Upper lobe of right lung (tissue), 1 donor: ENCODE measurements around the gene THAP9. TPM values are rescaled to one million over a fixed set of nuclear protein-coding genes. Genes with fewer than 3 reads are reported as not detected.

Experiments
- ATAC-seq: fragments of 200-7000 bp; cut with Tn5 transposase; one replicate; pipeline ENCODE4 v1.9.1; 2020; ENCODE audit warnings: mild to moderate bottlenecking, moderate library complexity
- DNase-seq: peaks from one replicate; pipeline ENCODE4 v3.0.0-alpha.2; 2020
- H3K27ac ChIP-seq: fragments of 200-600 bp; one replicate; pipeline ENCODE4 v1.8.0; 2022
- H3K27me3 ChIP-seq: fragments of 200-600 bp; one replicate; pipeline ENCODE4 v1.8.0; 2022; ENCODE audit warnings: mild to moderate bottlenecking
- H3K36me3 ChIP-seq: fragments of 200-600 bp; one replicate; pipeline ENCODE4 v1.8.0; 2022
- H3K4me1 ChIP-seq: fragments of 200-600 bp; one replicate; pipeline ENCODE4 v1.8.0; 2022
- H3K4me3 ChIP-seq: fragments of 200-600 bp; one replicate; pipeline ENCODE4 v1.8.0; 2022; ENCODE audit warnings: mild to moderate bottlenecking
- H3K9me3 ChIP-seq: fragments of 200-600 bp; one replicate; pipeline ENCODE4 v1.8.0; 2022
- CTCF ChIP-seq: fragments of 200-600 bp; IDR thresholded peaks from one replicate; pipeline ENCODE4 v1.8.0; 2022; ENCODE audit warnings: antibody characterized with exemption
- intact Hi-C: fragments of 100-400 bp; cut with DNase I; formaldehyde crosslinking; loops from one replicate; pipeline ENCODE4 v1.11.0; 2022
- total RNA-seq: library from RNA; stranded (reverse); fragmentation: NEBNext Ultra II Directional; extraction: Animal tissue kit (Norgen Biotek cat#: 25700); gene quantifications from one replicate; pipeline ENCODE4 v1.2.1, GENCODE V29; 2021
- donor health status: DM: no; HTN: yes; CAD: no; lungs with severe emphysema.

THAP9 gene
- total RNA-seq, 1 donor from 2014 or later, result 3.8 TPM

GRCh38 chr4:82891707-82892466, 8.6 kb upstream of the THAP9 start:
- intact Hi-C loops, result no loop called here
- no peak for ATAC-seq
- H3K27me3 ChIP-seq, result no peaks in the 10 kb centered on the region
- H3K4me1 ChIP-seq, result peaks cover 24% of the 10 kb centered on the region
- H3K4me3 ChIP-seq, result peak overlapping the region; percentile 81
- H3K9me3 ChIP-seq, result no peaks in the 10 kb centered on the region
- no peak for TF ChIP-seq CTCF
- no peak for DNase-seq
- H3K36me3 ChIP-seq, result peaks cover 43% of the 10 kb centered on the region
- H3K27ac ChIP-seq, result peak overlapping the region; percentile 99

GRCh38 chr4:82892467-82892802, 8.1 kb upstream of the THAP9 start:
- Histone ChIP-seq H3K4me1 (peaks cover 24% of the 10 kb centered on the region), H3K27me3 (no peaks in the 10 kb centered on the region), H3K27ac (no peak overlapping the region), H3K9me3 (no peaks in the 10 kb centered on the region), H3K36me3 (peaks cover 48% of the 10 kb centered on the region), H3K4me3 (no peak overlapping the region)
- intact Hi-C loops, result no loop called here
- DNase-seq (no peak), ATAC-seq (no peak)
- no peak for TF ChIP-seq CTCF

- no peak for DNase-seq
- H3K36me3 ChIP-seq, result peaks cover 51% of the 10 kb centered on the region
- intact Hi-C loops, result no loop called here
- TF ChIP-seq CTCF, result no peak
- H3K27me3 ChIP-seq, result no peaks in the 10 kb centered on the region
- ATAC-seq, result no peak
- H3K9me3 ChIP-seq, result no peaks in the 10 kb centered on the region
- no peak overlapping the region for H3K27ac ChIP-seq
- no peak overlapping the region for H3K4me3 ChIP-seq
- H3K4me1 ChIP-seq, result peaks cover 34% of the 10 kb centered on the region
These were observed 6.6 kb upstream of the THAP9 start for GRCh38 chr4:82893942-82894341.

- no peak for TF ChIP-seq CTCF
- DNase-seq, result no peak
- Histone ChIP-seq H3K27me3 (no peaks in the 10 kb centered on the region), H3K9me3 (no peaks in the 10 kb centered on the region), H3K4me3 (no peak overlapping the region), H3K4me1 (peaks cover 29% of the 10 kb centered on the region), H3K27ac (no peak overlapping the region), H3K36me3 (peaks cover 50% of the 10 kb centered on the region)
- ATAC-seq, result no peak
- intact Hi-C loops, result no loop called here
These were observed 3.8 kb upstream of the THAP9 start for GRCh38 chr4:82896755-82897154.

GRCh38 chr4:82898322-82899243, 2.0 kb upstream of the THAP9 start:
- Histone ChIP-seq H3K27me3 (no peaks in the 10 kb centered on the region), H3K36me3 (peaks cover 43% of the 10 kb centered on the region), H3K4me1 (peaks cover 29% of the 10 kb centered on the region), H3K4me3 (peak overlapping the region; percentile 74), H3K27ac (peak overlapping the region; percentile 100), H3K9me3 (no peaks in the 10 kb centered on the region)
- TF ChIP-seq CTCF, result peak; percentile 51
- DNase-seq, result no peak
- ATAC-seq, result no peak
- intact Hi-C loops, result no loop called here
